IMR-90 (cell line): ENCODE data around the gene SIRT7. TPM values are rescaled to one million over a fixed set of nuclear protein-coding genes. Genes with fewer than 3 reads are reported as not detected.

ENCODE experiments used
- ATAC-seq: fragments of 200-7000 bp; cut with Tn5 transposase; 2 replicates; pipeline ENCODE4 v1.9.1; 2020; ENCODE audit warnings: low read depth, mild to moderate bottlenecking, moderate library complexity
- BruUV-seq: library from RNA; stranded (reverse); fragments of 400-500 nt; replicated peaks from 2 replicates; lab custom pipeline; 2021; lab: Mats Ljungman, UMichigan
- CTCF ChIA-PET: fragments of 300-600 bp; formaldehyde crosslinking; extraction: SDS; loops from one replicate; lab custom pipeline; 2021; ENCODE audit warnings: antibody characterized with exemption; lab: Yijun Ruan, JAX
- POLR2A ChIA-PET: fragments of 300-600 bp; sonication (Branson Sonifier 250); formaldehyde crosslinking; loops from one replicate; lab custom pipeline; 2022; ENCODE audit warnings: antibody characterized with exemption; ENCODE audit not compliant: unreplicated experiment; lab: Charles Lee
- DNase-seq: peaks from one replicate; pipeline ENCODE4 v3.0.0; 2013
- H2AFZ ChIP-seq: replicated peaks from 2 replicates; pipeline ENCODE3; 2013; ENCODE audit warnings: low read length, mild to moderate bottlenecking; ENCODE audit not compliant: poor library complexity
- H2AK5ac ChIP-seq: 2 replicates; pipeline ENCODE4 v1.6.1; 2013; ENCODE audit warnings: low read depth, low read length, inconsistent platforms
- H2AK9ac ChIP-seq: replicated peaks from 2 replicates; pipeline ENCODE3; 2013; ENCODE audit warnings: mild to moderate bottlenecking, low read depth, low read length, moderate library complexity; ENCODE audit not compliant: poor library complexity
- H2BK120ac ChIP-seq: 2 replicates; pipeline ENCODE4 v1.6.1; 2013; ENCODE audit warnings: low read depth, low read length, inconsistent platforms
- H2BK15ac ChIP-seq: 3 replicates; pipeline ENCODE4 v1.6.1; 2013; ENCODE audit warnings: low read depth, low read length, inconsistent platforms
- H2BK20ac ChIP-seq: 2 replicates; pipeline ENCODE4 v1.6.1; 2013; ENCODE audit warnings: low read depth, mild to moderate bottlenecking, inconsistent platforms, low read length, moderate library complexity
- H2BK5ac ChIP-seq: 2 replicates; pipeline ENCODE4 v1.6.1; 2013; ENCODE audit warnings: mild to moderate bottlenecking, low read depth, low read length, inconsistent platforms; ENCODE audit not compliant: poor library complexity, severe bottlenecking
- H3K14ac ChIP-seq: replicated peaks from 2 replicates; pipeline ENCODE4 v1.6.1; 2013; ENCODE audit warnings: low read depth, low read length, inconsistent platforms
- H3K18ac ChIP-seq: 2 replicates; pipeline ENCODE4 v1.6.1; 2013; ENCODE audit warnings: low read depth, low read length, control low read depth
- H3K23ac ChIP-seq: 2 replicates; pipeline ENCODE4 v1.6.1; 2013; ENCODE audit warnings: low read depth, low read length, inconsistent platforms
- H3K27ac ChIP-seq: 2 replicates; pipeline ENCODE4 v1.5.1; 2013; ENCODE audit warnings: mild to moderate bottlenecking, control low read depth, low read length; ENCODE audit not compliant: insufficient read depth
- H3K27me3 ChIP-seq: 2 replicates; pipeline ENCODE4 v1.6.1; 2013; ENCODE audit warnings: low read length; ENCODE audit not compliant: control insufficient read depth, insufficient read depth
- H3K36me3 ChIP-seq: 2 replicates; pipeline ENCODE4 v1.6.1; 2013; ENCODE audit warnings: low read length, mixed read lengths; ENCODE audit not compliant: control insufficient read depth, insufficient read depth
- H3K4ac ChIP-seq: 2 replicates; pipeline ENCODE4 v1.6.1; 2013; ENCODE audit warnings: low read depth, low read length, inconsistent platforms
- H3K4me1 ChIP-seq: 2 replicates; pipeline ENCODE4 v1.6.1; 2013; ENCODE audit warnings: low read length, mixed read lengths; ENCODE audit not compliant: control insufficient read depth, insufficient read depth
- H3K4me2 ChIP-seq: 2 replicates; pipeline ENCODE4 v1.6.1; 2013; ENCODE audit warnings: low read depth, mild to moderate bottlenecking, control low read depth, low read length, moderate library complexity
- H3K4me3 ChIP-seq: 2 replicates; pipeline ENCODE4 v1.5.1; 2013; ENCODE audit warnings: low read depth, mild to moderate bottlenecking, control low read depth, low read length, moderate library complexity; ENCODE audit not compliant: insufficient read depth
- H3K56ac ChIP-seq: 2 replicates; pipeline ENCODE4 v1.6.1; 2013; ENCODE audit warnings: low read length, inconsistent platforms; ENCODE audit not compliant: insufficient read depth; ENCODE audit errors: extremely low read depth
- H3K79me1 ChIP-seq, 2 experiments: 2 replicates each; pipeline ENCODE4 v1.6.1; 2013; ENCODE audit warnings: low read length in 2 of 2, inconsistent platforms in 1 of 2, low read depth in 1 of 2
- H3K9ac ChIP-seq: 2 replicates; pipeline ENCODE4 v1.6.1; 2013; ENCODE audit warnings: low read depth, low read length, control low read depth
- H3K9me1 ChIP-seq: 2 replicates; pipeline ENCODE4 v1.6.1; 2013; ENCODE audit warnings: low read length, inconsistent platforms; ENCODE audit not compliant: insufficient read depth
- H3K9me3 ChIP-seq: 2 replicates; pipeline ENCODE4 v1.6.1; 2013; ENCODE audit warnings: low read length; ENCODE audit not compliant: control insufficient read depth, insufficient read depth
- H4K20me1 ChIP-seq: 2 replicates; pipeline ENCODE4 v1.6.1; 2013; ENCODE audit warnings: low read length, inconsistent platforms; ENCODE audit not compliant: insufficient read depth
- H4K5ac ChIP-seq: 2 replicates; pipeline ENCODE4 v1.6.1; 2013; ENCODE audit warnings: mild to moderate bottlenecking, low read depth, low read length, control low read depth
- H4K8ac ChIP-seq, 2 experiments: 2 replicates each; pipeline ENCODE4 v1.6.1; 2013; ENCODE audit warnings: low read depth in 2 of 2, low read length in 2 of 2, control low read depth in 1 of 2, inconsistent platforms in 1 of 2
- H4K91ac ChIP-seq: 2 replicates; pipeline ENCODE4 v1.6.1; 2013; ENCODE audit warnings: low read depth, low read length, inconsistent platforms; ENCODE audit not compliant: insufficient read depth
- BHLHE40 ChIP-seq: fragments of 150-350 bp; IDR thresholded peaks from 2 replicates; pipeline ENCODE4 v1.6.1; 2016; ENCODE audit warnings: mild to moderate bottlenecking, low read depth, low read length
- CEBPB ChIP-seq: IDR thresholded peaks from 2 replicates; pipeline ENCODE4 v1.6.1; 2012; ENCODE audit warnings: low read depth, low read length, improper control_type of control experiment
- CHD1 ChIP-seq: IDR thresholded peaks from 2 replicates; pipeline ENCODE4 v1.6.1; 2012; ENCODE audit warnings: low read depth, low read length, improper control_type of control experiment
- ELK1 ChIP-seq: fragments of 150-350 bp; IDR thresholded peaks from 2 replicates; pipeline ENCODE4 v1.6.1; 2016; ENCODE audit warnings: low read depth, mild to moderate bottlenecking, low read length, moderate library complexity, borderline replicate concordance
- FOS ChIP-seq: fragments of 150-350 bp; IDR thresholded peaks from 2 replicates; pipeline ENCODE4 v1.6.1; 2016; ENCODE audit warnings: low read depth, low read length
- MAZ ChIP-seq: IDR thresholded peaks from 2 replicates; pipeline ENCODE4 v1.6.1; 2012; ENCODE audit warnings: low read depth, mild to moderate bottlenecking, low read length, improper control_type of control experiment, moderate library complexity, borderline replicate concordance
- MXI1 ChIP-seq: IDR thresholded peaks from 2 replicates; pipeline ENCODE4 v1.6.1; 2012; ENCODE audit warnings: low read depth, mild to moderate bottlenecking, low read length, moderate library complexity, borderline replicate concordance
- NFE2L2 ChIP-seq: fragments of 150-350 bp; IDR thresholded peaks from 2 replicates; pipeline ENCODE4 v1.6.1; 2016; ENCODE audit warnings: low read depth, mild to moderate bottlenecking, low read length
- POLR2A ChIP-seq: IDR thresholded peaks from 2 replicates; pipeline ENCODE4 v1.6.1; 2012; ENCODE audit warnings: mild to moderate bottlenecking, low read depth, low read length
- RAD21 ChIP-seq: IDR thresholded peaks from 2 replicates; pipeline ENCODE4 v1.6.1; 2012; ENCODE audit warnings: low read length, improper control_type of control experiment
- RCOR1 ChIP-seq: IDR thresholded peaks from 2 replicates; pipeline ENCODE4 v1.6.1; 2012; ENCODE audit warnings: mild to moderate bottlenecking, low read length, improper control_type of control experiment; ENCODE audit not compliant: insufficient replicate concordance
- RFX5 ChIP-seq: IDR thresholded peaks from 2 replicates; pipeline ENCODE4 v1.8.0; 2012; ENCODE audit warnings: low read depth, mild to moderate bottlenecking, low read length, moderate library complexity
- SMC3 ChIP-seq: fragments of 150-350 bp; IDR thresholded peaks from 2 replicates; pipeline ENCODE4 v1.6.1; 2016; ENCODE audit warnings: low read depth, mild to moderate bottlenecking, antibody characterized with exemption, low read length, moderate library complexity
- USF2 ChIP-seq: fragments of 150-350 bp; IDR thresholded peaks from 2 replicates; pipeline ENCODE4 v1.6.1; 2017; ENCODE audit warnings: mild to moderate bottlenecking, antibody characterized with exemption, low read length, low read depth
- WGBS, 2 experiments: methylation state at CpG; one replicate each; pipeline versions ENCODE4 v1.1.5 to v1.1.7; 2013; ENCODE audit warnings: missing lambda C conversion rate in 2 of 2; ENCODE audit not compliant: insufficient read length in 1 of 2; ENCODE audit errors: extremely low coverage in 2 of 2; 5-methylcytosine and 5-hydroxymethylcytosine counted together
- dilution Hi-C: fragments of 300-500 bp; cut with HindIII; formaldehyde crosslinking; loops from one replicate; pipeline ENCODE4 v1.14.3; 2018; ENCODE audit warnings: low sequenced_read_pairs; ENCODE audit not compliant: unreplicated experiment
- in situ Hi-C: fragments of 300-500 bp; cut with MboI; formaldehyde crosslinking; loops from 3 replicates; pipeline ENCODE4 v1.14.3; 2019; ENCODE audit warnings: low sequenced_read_pairs, inconsistent platforms, mixed read lengths
- intact Hi-C: fragments of 100-400 bp; cut with micrococcal nuclease; formaldehyde crosslinking; loops from 2 replicates; pipeline ENCODE4 v1.10.0; 2022
- polyA plus RNA-seq, 3 experiments: library from polyadenylated mRNA; depleted of rRNA; stranded (reverse); fragments of >200 nt; gene quantifications; 2 replicates each; pipeline ENCODE4 v1.2.3, GENCODE V29; 2012; ENCODE audit warnings: low replicate concordance in 1 of 3
- total RNA-seq: library from RNA; depleted of rRNA; stranded (reverse); fragments of >200 nt; gene quantifications from 2 replicates; pipeline ENCODE4 v1.2.3, GENCODE V29; 2012
- TF ChIP-seq, protein P1 (sequence below): conservative IDR thresholded peaks from 2 replicates; pipeline ENCODE4 v1.5.1; 2012; ENCODE audit warnings: mild to moderate bottlenecking, low read depth, low read length, improper control_type of control experiment

The SIRT7 gene
- total and polyA plus RNA-seq, 2 of the 4 experiments (the other 2 are of a cell fraction), result 14.5 to 19.8 TPM

GRCh38 chr17:81944858-81945257 is 26.9 kb upstream of the SIRT7 start:
- Histone ChIP-seq H3K27me3 (peaks cover 25% of the 10 kb centered on the region), H3K14ac (no peak overlapping the region), H3K23ac (no peak overlapping the region), H3K4ac (no peak overlapping the region), H3K56ac (no peak overlapping the region), H2AK9ac (no peak overlapping the region), H4K8ac (no peak overlapping the region), H2BK120ac (no peak overlapping the region), H3K36me3 (no peaks in the 10 kb centered on the region), H4K91ac (no peak overlapping the region), H2BK5ac (no peak overlapping the region), H3K9ac (no peak overlapping the region), H3K79me1 (no peaks in the 10 kb centered on the region), H2AK5ac (no peak overlapping the region), H3K4me3 (no peak overlapping the region), H4K5ac (no peak overlapping the region), H2BK20ac (no peak overlapping the region), H3K9me1 (no peaks in the 10 kb centered on the region), H3K9me3 (no peaks in the 10 kb centered on the region), H3K4me2 (no peak overlapping the region), H2BK15ac (no peak overlapping the region), H2AFZ (no peak overlapping the region), H3K27ac (no peak overlapping the region), H3K18ac (no peak overlapping the region), H3K4me1 (no peaks in the 10 kb centered on the region), H4K20me1 (no peaks in the 10 kb centered on the region; the same call in 1 of the 2 replicates)
- CTCF ChIA-PET, result no interaction called here
- POLR2A ChIA-PET, result no interaction called here
- intact Hi-C loops (no loop called here), in situ Hi-C loops (no loop called here), dilution Hi-C loops (no loop called here)
- TF ChIP-seq MXI1, result no peak
- TF ChIP-seq FOS, result no peak
- TF ChIP-seq CHD1, result no peak
- no peak for TF ChIP-seq ELK1
- TF ChIP-seq USF2, result no peak
- no peak for TF ChIP-seq BHLHE40
- TF ChIP-seq POLR2A, result no peak
- no peak for TF ChIP-seq MAZ
- TF ChIP-seq CEBPB, result no peak
- TF ChIP-seq, protein P1, sequence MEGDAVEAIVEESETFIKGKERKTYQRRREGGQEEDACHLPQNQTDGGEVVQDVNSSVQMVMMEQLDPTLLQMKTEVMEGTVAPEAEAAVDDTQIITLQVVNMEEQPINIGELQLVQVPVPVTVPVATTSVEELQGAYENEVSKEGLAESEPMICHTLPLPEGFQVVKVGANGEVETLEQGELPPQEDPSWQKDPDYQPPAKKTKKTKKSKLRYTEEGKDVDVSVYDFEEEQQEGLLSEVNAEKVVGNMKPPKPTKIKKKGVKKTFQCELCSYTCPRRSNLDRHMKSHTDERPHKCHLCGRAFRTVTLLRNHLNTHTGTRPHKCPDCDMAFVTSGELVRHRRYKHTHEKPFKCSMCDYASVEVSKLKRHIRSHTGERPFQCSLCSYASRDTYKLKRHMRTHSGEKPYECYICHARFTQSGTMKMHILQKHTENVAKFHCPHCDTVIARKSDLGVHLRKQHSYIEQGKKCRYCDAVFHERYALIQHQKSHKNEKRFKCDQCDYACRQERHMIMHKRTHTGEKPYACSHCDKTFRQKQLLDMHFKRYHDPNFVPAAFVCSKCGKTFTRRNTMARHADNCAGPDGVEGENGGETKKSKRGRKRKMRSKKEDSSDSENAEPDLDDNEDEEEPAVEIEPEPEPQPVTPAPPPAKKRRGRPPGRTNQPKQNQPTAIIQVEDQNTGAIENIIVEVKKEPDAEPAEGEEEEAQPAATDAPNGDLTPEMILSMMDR, result no peak
- TF ChIP-seq RFX5, result no peak
- TF ChIP-seq NFE2L2, result no peak
- no peak for TF ChIP-seq RCOR1
- no peak for TF ChIP-seq RAD21
- TF ChIP-seq SMC3, result no peak
- BruUV-seq, result no TSS peak
- DNase-seq (no peak), ATAC-seq (no peak)
- WGBS, 2 experiments, result 78% methylated on average over 4 of the region's 9 CpGs; no CpG with 5 or more reads in 1 of the 2 experiments
